Activated naive CD4-positive, alpha-beta T cell treated with anti-CD3 and anti-CD28 coated beads, Interleukin-2, amount 50 U/mL, for 72 hours (primary cell): Measurements from ENCODE around the gene ARHGDIB. TPM values are rescaled to one million over a fixed set of nuclear protein-coding genes. Genes with fewer than 3 reads are reported as not detected.
A peak's percentile ranks its signal among the peaks of the same experiment; 100 is the strongest.

Experiments
- ATAC-seq, 2 donors: fragments of 150-1000 bp; cut with Tn5 transposase; 2 replicates each; pipeline ENCODE4 v1.10.0; 2021; ENCODE audit warnings: mild to moderate bottlenecking in 2 of 2, moderate library complexity in 2 of 2
- DNase-seq, 2 donors: peaks; one replicate each; pipeline ENCODE4 v3.0.0; 2021 to 2022; ENCODE audit warnings: low spot score in 2 of 2
- H3K27ac Mint-ChIP-seq, 2 donors: one replicate each; pipeline ENCODE4 v1.8.0; 2022; ENCODE audit warnings: mild to moderate bottlenecking in 2 of 2, mixed read lengths in 2 of 2
- H3K36me3 Mint-ChIP-seq, 2 donors: one replicate each; pipeline ENCODE4 v1.8.0; 2022; ENCODE audit warnings: mixed read lengths in 2 of 2
- H3K9me3 Mint-ChIP-seq, 2 donors: one replicate each; pipeline ENCODE4 v1.8.0; 2022; ENCODE audit warnings: mixed read lengths in 2 of 2
- total RNA-seq, 2 donors: library from RNA; stranded (reverse); gene quantifications; one replicate each; pipeline ENCODE4 v1.2.3, GENCODE V29; 2022

The ARHGDIB gene
- total RNA-seq = 100 to 1,000 TPM; 667 to 811 TPM

DNA sequence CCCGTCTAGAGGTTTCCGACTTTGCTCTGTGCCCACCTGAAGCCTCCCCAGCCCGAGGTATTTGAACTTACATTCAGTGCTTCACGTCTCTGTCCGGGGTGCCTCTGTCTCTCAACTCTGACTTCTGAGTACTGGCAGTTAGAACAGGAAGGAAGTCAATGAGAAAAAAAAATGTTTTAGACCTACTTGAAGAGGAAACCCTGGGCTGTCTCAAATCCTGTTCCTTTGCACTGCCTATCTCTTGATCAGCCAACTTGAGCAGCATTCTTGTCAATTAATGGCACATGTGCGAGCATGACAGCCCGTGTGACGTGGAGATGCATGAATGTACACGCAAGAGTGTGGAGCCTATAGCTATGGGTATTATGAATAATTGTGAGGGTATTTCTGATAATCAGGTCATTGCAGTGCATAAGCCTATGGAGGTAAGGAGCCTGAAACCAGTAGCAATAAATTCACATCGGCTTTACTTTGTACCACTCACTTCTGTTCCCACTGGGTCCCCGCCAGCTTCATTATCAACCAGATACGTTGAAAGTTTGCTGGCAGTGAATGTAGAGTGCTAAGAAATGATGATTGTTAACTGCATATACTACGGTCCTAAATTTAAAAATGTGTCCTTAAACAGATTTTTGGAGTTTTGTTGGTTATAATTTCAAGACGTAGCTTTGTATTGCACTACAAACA, at the start of gene ARHGDIB:
Gene ARHGDIB (minus strand): TSS at position 136 of the 687 bp plus-strand sequence. CDS start 10,889 bp downstream, outside the sequence.
- peak; percentile 45 to 73 for DNase-seq
- Mint-ChIP-seq H3K36me3 (peaks cover 41 to 43% of the 10 kb centered on the region in 2 donors), H3K27ac (peak within 1 kb of the TSS; percentile 98 to 99), H3K9me3 (peaks cover 5 to 7% of the 10 kb centered on the region in 2 donors)
- ATAC-seq = peak; percentile 70 to 81

DNA sequence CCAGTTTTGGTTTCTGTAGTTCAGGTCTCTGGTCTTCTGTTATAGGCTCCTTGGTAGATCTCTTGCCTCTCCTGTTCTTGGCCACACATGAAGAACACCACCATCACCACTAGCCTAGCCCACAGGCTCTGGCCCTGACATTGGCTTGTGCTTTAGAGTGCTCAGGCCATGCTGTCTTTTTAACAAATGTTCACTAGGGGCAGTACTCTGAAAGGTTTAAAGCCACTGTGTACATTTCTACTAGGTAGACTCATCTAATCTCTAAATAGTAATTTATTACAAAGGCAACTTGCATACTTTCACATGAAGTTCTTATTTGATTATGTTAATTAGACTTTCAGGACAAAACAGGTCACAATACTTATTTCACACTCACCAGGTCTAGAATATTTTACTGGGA, 49.8 kb upstream of the ARHGDIB start:
- DNase-seq (no peak), ATAC-seq (peak; percentile 33 to 34)
- no peak overlapping the region for H3K27ac Mint-ChIP-seq
- no peaks in the 10 kb centered on the region for H3K36me3 Mint-ChIP-seq
- no peaks in the 10 kb centered on the region for H3K9me3 Mint-ChIP-seq

- DNase-seq (no peak), ATAC-seq (no peak)
- Mint-ChIP-seq H3K27ac (no peak overlapping the region), H3K9me3 (no peaks in the 10 kb centered on the region), H3K36me3 (no peaks in the 10 kb centered on the region)
These were observed 46.1 kb upstream of the ARHGDIB start for GRCh38 chr12:15007551-15007950.

DNA sequence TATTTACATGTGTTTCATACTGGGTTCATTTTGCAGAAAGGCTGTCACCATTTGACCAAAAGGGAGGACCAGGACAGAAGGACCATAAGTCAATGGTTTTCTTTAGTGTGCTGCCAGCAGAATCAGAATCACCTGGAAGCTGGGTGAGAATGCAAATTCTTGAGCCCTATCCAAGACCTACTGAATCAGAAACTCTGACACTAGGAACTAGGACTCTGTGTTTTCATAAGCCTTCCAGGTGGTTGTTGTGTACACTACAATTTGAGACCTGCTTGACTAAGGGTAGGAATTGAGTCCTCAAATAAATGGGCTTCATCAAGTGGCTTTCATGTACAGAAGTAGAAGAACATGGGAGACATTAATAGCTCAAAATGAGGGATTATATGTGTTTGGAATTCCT, 43.7 kb upstream of the ARHGDIB start:
- H3K27ac Mint-ChIP-seq = no peak overlapping the region
- no peaks in the 10 kb centered on the region for H3K9me3 Mint-ChIP-seq
- no peak for DNase-seq
- ATAC-seq = no peak
- no peaks in the 10 kb centered on the region for H3K36me3 Mint-ChIP-seq

- Mint-ChIP-seq H3K9me3 (no peaks in the 10 kb centered on the region), H3K36me3 (no peaks in the 10 kb centered on the region), H3K27ac (no peak overlapping the region)
- DNase-seq (no peak), ATAC-seq (no peak)
These were observed 43.0 kb upstream of the ARHGDIB start for GRCh38 chr12:15004421-15004820.

DNA sequence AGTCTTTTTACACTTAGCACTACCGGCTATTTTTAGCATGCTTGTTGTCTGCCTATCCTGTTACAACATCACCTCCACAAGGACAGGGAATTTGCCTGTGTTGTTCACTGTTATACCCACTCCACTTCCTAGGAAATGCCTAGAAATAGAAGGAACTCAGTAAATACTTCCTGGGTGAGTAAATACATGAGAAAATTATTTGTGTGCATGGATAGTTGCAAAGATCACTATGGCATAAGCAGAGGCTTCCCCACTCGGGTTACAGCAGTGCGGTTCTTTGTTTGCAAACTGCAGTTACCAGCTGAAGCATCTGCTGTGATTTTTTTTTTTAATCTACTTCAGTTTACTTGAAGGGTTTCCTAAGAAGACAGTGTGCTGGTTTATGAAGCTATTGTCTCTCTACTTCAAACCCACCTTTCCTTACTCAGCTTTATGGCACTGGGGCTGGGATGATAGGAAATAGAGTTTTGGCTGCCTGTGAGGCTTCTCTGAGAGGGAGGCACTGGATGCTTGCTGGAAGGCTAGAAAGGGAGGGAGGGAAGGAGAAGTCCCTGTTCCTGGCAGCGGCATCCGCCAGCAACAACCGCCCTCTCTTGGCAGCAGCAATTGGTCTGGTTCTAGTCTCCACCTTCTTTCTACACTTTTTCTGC, 40.5 kb upstream of the ARHGDIB start:
- Mint-ChIP-seq H3K27ac (no peak overlapping the region), H3K36me3 (no peaks in the 10 kb centered on the region), H3K9me3 (no peaks in the 10 kb centered on the region)
- DNase-seq (no peak), ATAC-seq (no peak)

- DNase-seq (no peak), ATAC-seq (no peak)
- no peak overlapping the region for H3K27ac Mint-ChIP-seq
- no peaks in the 10 kb centered on the region for H3K36me3 Mint-ChIP-seq
- no peaks in the 10 kb centered on the region for H3K9me3 Mint-ChIP-seq
These were observed 39.2 kb upstream of the ARHGDIB start for GRCh38 chr12:15000575-15000974.

DNA sequence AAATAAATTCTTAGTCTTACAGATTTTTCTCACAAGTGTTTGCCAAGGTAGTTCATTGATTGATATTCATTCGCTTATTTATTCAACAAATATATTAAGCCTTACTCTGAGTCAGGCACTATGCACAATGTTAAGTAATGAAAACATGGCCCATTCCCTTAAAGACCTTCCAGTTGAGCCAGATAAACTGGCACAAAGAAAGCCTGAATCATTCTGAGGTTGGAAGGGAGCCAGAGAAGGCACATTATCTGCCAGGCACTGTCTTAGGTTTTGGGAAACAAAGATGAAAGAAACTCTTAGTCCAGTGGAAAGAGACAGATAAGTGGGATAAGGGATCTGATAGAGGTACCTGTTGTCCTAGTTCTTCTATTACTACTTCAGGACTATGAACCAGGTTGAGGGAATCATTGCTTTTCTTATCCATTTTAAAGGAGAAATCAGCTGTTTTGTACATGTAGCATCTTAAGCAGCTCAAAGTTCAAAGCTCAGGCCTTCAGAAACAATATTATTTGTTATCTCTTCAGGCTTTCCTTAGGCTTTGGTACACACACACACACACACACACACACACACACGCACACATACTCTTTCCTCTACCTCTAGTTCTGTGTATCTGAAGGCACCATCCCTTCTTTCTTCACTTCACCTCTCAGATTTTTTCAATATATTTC, 38.4 kb upstream of the ARHGDIB start:
- ATAC-seq = no peak
- Mint-ChIP-seq H3K9me3 (no peaks in the 10 kb centered on the region), H3K27ac (no peak overlapping the region), H3K36me3 (no peaks in the 10 kb centered on the region)
- DNase-seq = no peak

GRCh38 chr12:14999021-14999694, 37.8 kb upstream of the ARHGDIB start:
- ATAC-seq (no peak), DNase-seq (no peak)
- H3K36me3 Mint-ChIP-seq = no peaks in the 10 kb centered on the region
- H3K9me3 Mint-ChIP-seq = no peaks in the 10 kb centered on the region
- no peak overlapping the region for H3K27ac Mint-ChIP-seq

GRCh38 chr12:14997998-14998397, 36.6 kb upstream of the ARHGDIB start:
- Mint-ChIP-seq H3K9me3 (no peaks in the 10 kb centered on the region), H3K36me3 (no peaks in the 10 kb centered on the region), H3K27ac (no peak overlapping the region)
- no peak for DNase-seq
- no peak for ATAC-seq

GRCh38 chr12:14995583-14996425, 34.4 kb upstream of the ARHGDIB start:
- Mint-ChIP-seq H3K27ac (peak overlapping the region in 1 of 2 donors; percentile 85), H3K9me3 (peaks cover 0 to 6% of the 10 kb centered on the region in 2 donors), H3K36me3 (peaks cover 0 to 8% of the 10 kb centered on the region in 2 donors)
- peak; percentile 48 to 68 for ATAC-seq
- DNase-seq = no peak

DNA sequence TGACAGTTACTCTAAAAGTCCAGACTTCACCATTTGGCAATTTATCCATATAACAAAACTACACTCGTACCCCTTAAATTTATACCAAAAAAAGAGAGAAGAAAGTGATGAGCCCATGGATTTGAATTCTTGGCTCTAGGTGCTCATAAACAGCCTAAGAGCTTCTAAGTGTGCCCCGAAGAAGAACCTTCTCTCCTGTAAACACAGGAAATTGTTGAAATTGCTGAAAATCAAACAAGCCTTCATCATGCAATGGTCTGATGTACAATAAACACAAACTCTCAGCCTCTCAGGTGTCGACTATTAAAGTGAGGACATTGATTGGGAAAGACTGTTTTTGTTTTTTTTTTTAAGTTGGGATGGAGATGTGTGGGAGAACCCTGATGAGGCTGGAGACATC, 33.2 kb upstream of the ARHGDIB start:
- ATAC-seq = no peak
- H3K36me3 Mint-ChIP-seq = peaks cover 0 to 12% of the 10 kb centered on the region in 2 donors
- DNase-seq = no peak
- H3K27ac Mint-ChIP-seq = peak overlapping the region in 1 of 2 donors; percentile 85
- H3K9me3 Mint-ChIP-seq = peaks cover 0 to 6% of the 10 kb centered on the region in 2 donors

DNA sequence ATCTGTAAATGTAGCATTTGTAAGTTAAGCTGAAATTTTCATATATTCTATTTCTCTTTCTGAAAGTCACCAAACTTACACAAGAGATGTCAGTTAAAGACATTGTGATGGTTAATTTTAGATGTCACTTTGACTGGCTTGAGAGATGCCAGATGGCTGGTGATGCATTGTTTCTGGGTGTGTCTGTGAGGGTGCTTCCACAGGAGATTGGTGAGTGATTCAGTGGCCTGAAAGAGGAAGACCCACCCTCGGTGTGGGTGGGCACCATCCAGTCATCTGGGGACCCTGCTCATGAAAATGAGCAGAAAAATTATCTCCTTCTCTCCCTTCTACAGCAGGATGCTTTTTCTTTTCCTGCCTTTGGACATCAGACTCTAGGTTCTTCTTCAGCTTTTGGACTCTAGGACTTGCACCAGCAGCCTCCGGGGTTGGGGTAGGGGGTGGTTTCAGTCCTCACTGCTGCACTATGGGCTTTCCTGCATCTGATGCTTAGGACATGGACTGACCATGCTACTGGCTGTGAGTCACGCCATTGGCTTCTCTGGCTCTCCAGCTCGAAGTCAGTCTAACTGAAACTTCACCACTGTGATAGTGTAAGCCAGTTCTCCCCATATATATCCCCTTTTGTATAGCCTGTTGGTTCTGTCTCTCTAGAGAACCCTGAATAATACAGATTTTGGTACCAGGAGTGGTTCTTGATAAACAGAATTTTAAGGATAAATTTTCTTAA, 32.3 kb upstream of the ARHGDIB start:
- peak overlapping the region in 1 of 2 donors; percentile 85 for H3K27ac Mint-ChIP-seq

GRCh38 chr12:14993117-14993516, 31.7 kb upstream of the ARHGDIB start:
- DNase-seq (no peak), ATAC-seq (no peak)
- Mint-ChIP-seq H3K36me3 (peaks cover 0 to 12% of the 10 kb centered on the region in 2 donors), H3K27ac (no peak overlapping the region), H3K9me3 (peaks cover 0 to 6% of the 10 kb centered on the region in 2 donors)

More for the DNA sequence above, 32.3 kb upstream of the ARHGDIB start:
- Mint-ChIP-seq H3K9me3 (peaks cover 0 to 6% of the 10 kb centered on the region in 2 donors), H3K36me3 (peaks cover 0 to 12% of the 10 kb centered on the region in 2 donors)
- DNase-seq (no peak), ATAC-seq (peak; percentile 48 to 79)

DNA sequence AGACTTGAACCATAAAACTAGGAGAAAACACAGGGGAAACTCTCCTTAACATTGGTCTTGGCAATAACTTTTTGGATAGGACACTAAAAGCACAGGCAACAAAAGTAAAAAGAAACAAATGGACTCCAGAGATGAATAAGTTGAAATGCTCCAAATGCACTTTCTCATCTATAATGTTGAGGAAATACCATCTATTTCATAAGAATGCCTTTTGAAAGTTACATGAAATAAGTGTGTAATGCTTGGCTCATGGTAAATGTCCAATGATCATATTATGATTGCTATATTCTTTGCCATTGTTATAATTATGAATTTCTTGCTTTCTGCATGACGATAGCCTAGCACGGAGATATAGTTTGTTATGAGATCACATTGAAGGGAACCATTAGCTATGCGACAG, 31.3 kb upstream of the ARHGDIB start:
- no peak for DNase-seq
- H3K36me3 Mint-ChIP-seq = peaks cover 0 to 12% of the 10 kb centered on the region in 2 donors
- H3K27ac Mint-ChIP-seq = no peak overlapping the region
- ATAC-seq = no peak
- peaks cover 0 to 6% of the 10 kb centered on the region in 2 donors for H3K9me3 Mint-ChIP-seq
